ENCODE measurements around the gene TRIM38. TPM values are rescaled to one million over a fixed set of nuclear protein-coding genes. Genes with fewer than 3 reads are reported as not detected.

The TRIM38 gene
- total and polyA plus RNA-seq, 2 of the 13 experiments (the other 11 are each of a cell fraction or from before 2014, with no cell fraction given): 2.5 to 3.1 TPM

GRCh38 chr6:26033085-26033940 lies 70.7 kb downstream of the TRIM38 start (continued):
- TF ChIP-seq ZNF563 (CRISPR knock-in tag; IDR thresholded peaks at IDR 0.05) (no peak), NR0B2 (CRISPR knock-in tag; IDR thresholded peaks at IDR 0.05) (0 out of 2 replicates have a peak, but pooled peaks have one; percentile 69), ARHGAP35 (CRISPR knock-in tag; IDR thresholded peaks at IDR 0.05; ENCODE audit: borderline replicate concordance) (peak; percentile 76; the same call in 1 of the 2 replicates), DMAP1 (CRISPR knock-in tag; IDR thresholded peaks at IDR 0.05) (peak; percentile 18; the same call in 1 of the 2 replicates), BRCA1 (CRISPR knock-in tag; IDR thresholded peaks at IDR 0.05) (no peak), ATF7 (IDR thresholded peaks at IDR 0.05) (no peak), ATF7 (CRISPR knock-in tag; IDR thresholded peaks at IDR 0.05) (no peak), ZNF780A (CRISPR knock-in tag; IDR thresholded peaks at IDR 0.05) (0 out of 2 replicates have a peak, but pooled peaks have one; percentile 25), FOSL1 (CRISPR knock-in tag; IDR thresholded peaks at IDR 0.05; ENCODE audit: borderline replicate concordance) (no peak), TBX2 (CRISPR knock-in tag; IDR thresholded peaks at IDR 0.05; ENCODE audit: borderline replicate concordance) (peak; percentile 62; the same call in 1 of the 2 replicates), CC2D1A (CRISPR knock-in tag; IDR thresholded peaks at IDR 0.05) (no peak), ZNF20 (CRISPR knock-in tag; IDR thresholded peaks at IDR 0.05) (no peak), MLLT10 (CRISPR knock-in tag; IDR thresholded peaks at IDR 0.05) (no peak), ZFX (CRISPR knock-in tag; IDR thresholded peaks at IDR 0.05; ENCODE audit: low read depth) (no peak; the same call in none of the 2 replicates), ZNF17 (CRISPR knock-in tag; IDR thresholded peaks at IDR 0.05) (no peak), ZSCAN29 (CRISPR knock-in tag; conservative IDR thresholded peaks at IDR 0.05) (no peak; the same call in 1 of the 2 replicates), ZNF576 (CRISPR knock-in tag; IDR thresholded peaks at IDR 0.05) (no peak), RARA (CRISPR knock-in tag; IDR thresholded peaks at IDR 0.05) (no peak; the same call in 1 of the 2 replicates), HMG20B (CRISPR knock-in tag; conservative IDR thresholded peaks at IDR 0.05) (no peak), ZNF136 (CRISPR knock-in tag; IDR thresholded peaks at IDR 0.05; ENCODE audit: low read depth) (no peak), ZNF18 (CRISPR knock-in tag; IDR thresholded peaks at IDR 0.05; ENCODE audit: insufficient replicate concordance) (no peak), ZSCAN25 (CRISPR knock-in tag; IDR thresholded peaks at IDR 0.05) (no peak), RAD21 (CRISPR knock-in tag; IDR thresholded peaks at IDR 0.05) (no peak), PCBP2 (optimal IDR thresholded peaks at IDR 0.05; ENCODE audit: low read depth, low read length, poor library complexity, severe bottlenecking) (no peak), SPEN (CRISPR knock-in tag; IDR thresholded peaks at IDR 0.05; ENCODE audit: low read depth) (peak; percentile 79), KLF12 (CRISPR knock-in tag; IDR thresholded peaks at IDR 0.05; ENCODE audit: borderline replicate concordance) (no peak), SP4 (CRISPR knock-in tag; IDR thresholded peaks at IDR 0.05) (peak; percentile 72), RBFOX2 (IDR thresholded peaks at IDR 0.05; ENCODE audit: low read depth, low read length) (peak; percentile 99), CEBPG (CRISPR knock-in tag; IDR thresholded peaks at IDR 0.05) (0 out of 2 replicates have a peak, but pooled peaks have one; percentile 12), SP5 (CRISPR knock-in tag; IDR thresholded peaks at IDR 0.05; ENCODE audit: borderline replicate concordance, low read depth) (no peak), ZNF589 (CRISPR knock-in tag; conservative IDR thresholded peaks at IDR 0.05) (no peak)
